Sigmoid colon (tissue), 4 donors: Measurements from ENCODE around the gene AZIN2.

ENCODE experiments used
- CTCF ChIP-seq, 4 experiments: fragments of 450-650 bp in 3 of 4; fragments of 200-600 bp in 1 of 4; IDR thresholded peaks; one replicate each; pipeline ENCODE4 v1.5.1; 2016 to 2019; ENCODE audit warnings: antibody characterized with exemption in 4 of 4, mild to moderate bottlenecking in 3 of 4, moderate library complexity in 2 of 4
- POLR2A ChIP-seq, 2 donors: fragments of 450-650 bp; IDR thresholded peaks; one replicate each; pipeline ENCODE4 v1.6.1; 2016; ENCODE audit warnings: antibody characterized with exemption in 2 of 2, mild to moderate bottlenecking in 2 of 2, moderate library complexity in 2 of 2
- POLR2AphosphoS5 ChIP-seq, 4 donors: sonication (generic); formaldehyde crosslinking; IDR thresholded peaks; one replicate each; pipeline ENCODE4 v1.6.1; 2017; ENCODE audit warnings: antibody characterized with exemption in 4 of 4

GRCh38 chr1:33042831-33043230 is 38.1 kb upstream of the AZIN2 start:
- TF ChIP-seq CTCF (IDR thresholded peaks at IDR 0.05) (no peak), POLR2AphosphoS5 (IDR thresholded peaks at IDR 0.05) (no peak), POLR2A (IDR thresholded peaks at IDR 0.05) (no peak)
